CD14-positive monocyte (primary cell): ENCODE data around the gene UQCRHL. TPM values are rescaled to one million over a fixed set of nuclear protein-coding genes. Genes with fewer than 3 reads are reported as not detected.

Source experiments
- DNase-seq, 3 donors: peaks; one replicate each; pipeline ENCODE4 v3.0.0-alpha.2; 2011 to 2022
- H2AFZ ChIP-seq: 2 replicates; pipeline ENCODE4 v1.6.0; 2012; ENCODE audit warnings: mild to moderate bottlenecking, low read depth, low read length, inconsistent platforms; ENCODE audit not compliant: insufficient read depth, poor library complexity, severe bottlenecking
- H3K27ac ChIP-seq, 2 donors: 1 replicate in 1 of 2; 2 replicates in 1 of 2; pipeline ENCODE4 v1.5.1; 2012 to 2013; ENCODE audit warnings: low read length in 2 of 2, control low read depth in 1 of 2, inconsistent platforms in 1 of 2, low read depth in 1 of 2, mild to moderate bottlenecking in 1 of 2
- H3K27me3 ChIP-seq, 2 donors: one replicate each; pipeline versions ENCODE4 v1.6.0 to v1.6.1; 2011 to 2013; ENCODE audit warnings: low read length in 2 of 2; ENCODE audit not compliant: control insufficient read depth in 2 of 2, insufficient read depth in 2 of 2
- H3K36me3 ChIP-seq, 2 donors: replicated peaks in 1 of 2; 1 replicate in 1 of 2; 2 replicates in 1 of 2; pipeline versions ENCODE4 v1.5.1 to v1.6.1; 2012 to 2013; ENCODE audit warnings: low read length in 2 of 2, control low read depth in 1 of 2, inconsistent platforms in 1 of 2, mild to moderate bottlenecking in 1 of 2; ENCODE audit not compliant: insufficient read depth in 2 of 2, control insufficient read depth in 1 of 2
- H3K4me1 ChIP-seq, 2 donors: 1 replicate in 1 of 2; 2 replicates in 1 of 2; pipeline versions ENCODE4 v1.5.1 to v1.6.1; 2012 to 2013; ENCODE audit warnings: low read length in 2 of 2, control low read depth in 1 of 2, inconsistent platforms in 1 of 2, mild to moderate bottlenecking in 1 of 2, moderate library complexity in 1 of 2; ENCODE audit not compliant: insufficient read depth in 2 of 2, control insufficient read depth in 1 of 2
- H3K4me2 ChIP-seq: replicated peaks from 2 replicates; pipeline ENCODE3; 2012; ENCODE audit warnings: low read length, moderate library complexity, mild to moderate bottlenecking; ENCODE audit not compliant: poor library complexity, severe bottlenecking; ENCODE audit errors: extremely low read depth
- H3K4me3 ChIP-seq, 3 experiments: fragments of 200-600 bp in 1 of 3; sonication (generic) in 1 of 3; replicated peaks in 1 of 3; 1 replicate in 2 of 3; 2 replicates in 1 of 3; pipeline ENCODE4 v1.5.1; 2011 to 2013; ENCODE audit warnings: low read length in 3 of 3, mild to moderate bottlenecking in 3 of 3, control low read depth in 2 of 3, low read depth in 2 of 3, inconsistent platforms in 1 of 3, moderate library complexity in 1 of 3
- H3K79me2 ChIP-seq: 2 replicates; pipeline ENCODE4 v1.6.0; 2012; ENCODE audit warnings: mild to moderate bottlenecking, control low read depth, inconsistent platforms, low read length, moderate library complexity; ENCODE audit not compliant: insufficient read depth
- H3K9ac ChIP-seq: 2 replicates; pipeline ENCODE4 v1.6.0; 2017; ENCODE audit warnings: low read length, mild to moderate bottlenecking; ENCODE audit not compliant: insufficient read depth, poor library complexity, severe bottlenecking
- H3K9me3 ChIP-seq, 2 donors: replicated peaks in 1 of 2; 1 replicate in 1 of 2; 2 replicates in 1 of 2; pipeline versions ENCODE4 v1.5.1 to v1.6.1; 2012 to 2013; ENCODE audit warnings: low read length in 2 of 2, control low read depth in 1 of 2; ENCODE audit not compliant: control insufficient read depth in 1 of 2, insufficient read depth in 1 of 2
- H4K20me1 ChIP-seq: 2 replicates; pipeline ENCODE4 v1.6.0; 2012; ENCODE audit warnings: mild to moderate bottlenecking, low read length, control low read depth, moderate library complexity; ENCODE audit not compliant: insufficient read depth
- H3K27ac Mint-ChIP-seq, 7 donors: one replicate each; pipeline ENCODE4 v1.8.0; 2020; ENCODE audit warnings: mild to moderate bottlenecking in 7 of 7, mixed read lengths in 7 of 7, moderate library complexity in 6 of 7, inconsistent platforms in 2 of 7
- H3K27me3 Mint-ChIP-seq, 3 donors: one replicate each; pipeline ENCODE4 v1.8.0; 2021 to 2022; ENCODE audit warnings: low read depth in 3 of 3, mild to moderate bottlenecking in 3 of 3, mixed read lengths in 3 of 3, moderate library complexity in 3 of 3, inconsistent platforms in 1 of 3
- H3K36me3 Mint-ChIP-seq, 2 donors: one replicate each; pipeline ENCODE4 v1.8.0; 2020; ENCODE audit warnings: mixed read lengths in 2 of 2, inconsistent platforms in 1 of 2, mild to moderate bottlenecking in 1 of 2
- H3K4me1 Mint-ChIP-seq: one replicate; pipeline ENCODE4 v1.8.0; 2020; ENCODE audit warnings: mild to moderate bottlenecking, mixed read lengths
- H3K4me3 Mint-ChIP-seq, 2 donors: one replicate each; pipeline ENCODE4 v1.8.0; 2020; ENCODE audit warnings: mild to moderate bottlenecking in 2 of 2, mixed read lengths in 2 of 2, moderate library complexity in 1 of 2
- H3K9me3 Mint-ChIP-seq, 7 donors: one replicate each; pipeline ENCODE4 v1.8.0; 2020 to 2022; ENCODE audit warnings: mixed read lengths in 7 of 7, mild to moderate bottlenecking in 6 of 7, moderate library complexity in 6 of 7, inconsistent platforms in 2 of 7
- WGBS: methylation state at CpG from one replicate; pipeline ENCODE4 v1.1.5; 2013; ENCODE audit warnings: missing lambda C conversion rate; ENCODE audit not compliant: insufficient coverage; 5-methylcytosine and 5-hydroxymethylcytosine counted together
- intact Hi-C, 2 donors: fragments of 100-400 bp; cut with micrococcal nuclease; formaldehyde crosslinking; loops; one replicate each; pipeline versions ENCODE4 v1.15.0 to v1.15.1; 2023
- polyA plus RNA-seq, 3 donors: library from polyadenylated mRNA; depleted of rRNA in 1 of 3; unstranded in 2 of 3; stranded (reverse) in 1 of 3; fragments of 300-500 nt in 2 of 3; fragments of >200 nt in 1 of 3; fragmentation: Illumina TruSeq in 2 of 3; gene quantifications; 1 replicate in 2 of 3; 2 replicates in 1 of 3; pipeline ENCODE4 v1.2.3, GENCODE V29; 2012 to 2021
- TF ChIP-seq, protein P1 (sequence below): fragments of 200-600 bp; IDR thresholded peaks from one replicate; pipeline ENCODE4 v1.8.0; 2022; ENCODE audit warnings: antibody characterized with exemption, mild to moderate bottlenecking

UQCRHL gene
- polyA plus RNA-seq, 3 donors: 1.0 to 1.3 (median 1.0) TPM

- H3K27me3 ChIP-seq: peaks cover 0 to 7% of the 10 kb centered on the region in 2 donors
- WGBS: 98% methylated on average over 6 of the region's 8 CpGs
- peaks cover 32 to 51% (median 35%) of the 10 kb centered on the region in 3 donors for H3K27me3 Mint-ChIP-seq
Observed at GRCh38 chr1:15804060-15804459, 3.4 kb downstream of the UQCRHL start.

GRCh38 chr1:15803380-15803779 is 4.1 kb downstream of the UQCRHL start:
- H3K4me2 ChIP-seq: no peak overlapping the region
- intact Hi-C loops: loop anchor here in 1 of 2 donors (5.0 kb wide), 2 partner anchors 104 to 189 kb away; no protein-coding TSS in a partner anchor
- TF ChIP-seq, protein P1, sequence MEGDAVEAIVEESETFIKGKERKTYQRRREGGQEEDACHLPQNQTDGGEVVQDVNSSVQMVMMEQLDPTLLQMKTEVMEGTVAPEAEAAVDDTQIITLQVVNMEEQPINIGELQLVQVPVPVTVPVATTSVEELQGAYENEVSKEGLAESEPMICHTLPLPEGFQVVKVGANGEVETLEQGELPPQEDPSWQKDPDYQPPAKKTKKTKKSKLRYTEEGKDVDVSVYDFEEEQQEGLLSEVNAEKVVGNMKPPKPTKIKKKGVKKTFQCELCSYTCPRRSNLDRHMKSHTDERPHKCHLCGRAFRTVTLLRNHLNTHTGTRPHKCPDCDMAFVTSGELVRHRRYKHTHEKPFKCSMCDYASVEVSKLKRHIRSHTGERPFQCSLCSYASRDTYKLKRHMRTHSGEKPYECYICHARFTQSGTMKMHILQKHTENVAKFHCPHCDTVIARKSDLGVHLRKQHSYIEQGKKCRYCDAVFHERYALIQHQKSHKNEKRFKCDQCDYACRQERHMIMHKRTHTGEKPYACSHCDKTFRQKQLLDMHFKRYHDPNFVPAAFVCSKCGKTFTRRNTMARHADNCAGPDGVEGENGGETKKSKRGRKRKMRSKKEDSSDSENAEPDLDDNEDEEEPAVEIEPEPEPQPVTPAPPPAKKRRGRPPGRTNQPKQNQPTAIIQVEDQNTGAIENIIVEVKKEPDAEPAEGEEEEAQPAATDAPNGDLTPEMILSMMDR: peak; percentile 42
- H2AFZ ChIP-seq: no peak overlapping the region
- H4K20me1 ChIP-seq: no peaks in the 10 kb centered on the region
- Mint-ChIP-seq H3K9me3 (no peaks in the 10 kb centered on the region), H3K27me3 (peaks cover 30 to 51% (median 32%) of the 10 kb centered on the region in 3 donors), H3K4me1 (no peaks in the 10 kb centered on the region), H3K36me3 (no peaks in the 10 kb centered on the region), H3K27ac (no peak overlapping the region), H3K4me3 (no peak overlapping the region)
- H3K27ac ChIP-seq: no peak overlapping the region
- no peak overlapping the region for H3K9ac ChIP-seq
- no peak overlapping the region for H3K4me3 ChIP-seq
- DNase-seq: peak in 2 of 3 donors; percentile 27
- no peaks in the 10 kb centered on the region for H3K36me3 ChIP-seq
- no CpG with 5 or more reads among the region's 4 CpGs for WGBS
- H3K9me3 ChIP-seq: no peaks in the 10 kb centered on the region
- no peaks in the 10 kb centered on the region for H3K79me2 ChIP-seq
- peaks cover 0 to 7% of the 10 kb centered on the region in 2 donors for H3K27me3 ChIP-seq
- H3K4me1 ChIP-seq: no peaks in the 10 kb centered on the region

More at GRCh38 chr1:15804060-15804459, 3.4 kb downstream of the UQCRHL start:
- Histone ChIP-seq H3K79me2 (no peaks in the 10 kb centered on the region), H2AFZ (no peak overlapping the region), H3K4me1 (no peaks in the 10 kb centered on the region), H3K27ac (no peak overlapping the region), H3K9ac (no peak overlapping the region), H3K36me3 (no peaks in the 10 kb centered on the region), H3K4me2 (no peak overlapping the region), H3K4me3 (no peak overlapping the region), H4K20me1 (no peaks in the 10 kb centered on the region), H3K9me3 (no peaks in the 10 kb centered on the region)
- Mint-ChIP-seq H3K4me3 (no peak overlapping the region), H3K27ac (no peak overlapping the region), H3K36me3 (no peaks in the 10 kb centered on the region), H3K9me3 (no peaks in the 10 kb centered on the region), H3K4me1 (no peaks in the 10 kb centered on the region)
- DNase-seq: no peak
- intact Hi-C loops: loop anchor here in 1 of 2 donors (5.0 kb wide), 2 partner anchors 103 to 188 kb away; no protein-coding TSS in a partner anchor
- TF ChIP-seq, protein P1: no peak
